Suppressor macrophage treated with lipopolysaccharide for 1 hour (primary cell): ENCODE measurements around the gene MAGI2.

Experiments used
- DNase-seq, 3 donors: peaks; one replicate each; pipeline ENCODE4 v3.0.0-alpha.2; 2020 to 2022

MAGI2 gene

DNA sequence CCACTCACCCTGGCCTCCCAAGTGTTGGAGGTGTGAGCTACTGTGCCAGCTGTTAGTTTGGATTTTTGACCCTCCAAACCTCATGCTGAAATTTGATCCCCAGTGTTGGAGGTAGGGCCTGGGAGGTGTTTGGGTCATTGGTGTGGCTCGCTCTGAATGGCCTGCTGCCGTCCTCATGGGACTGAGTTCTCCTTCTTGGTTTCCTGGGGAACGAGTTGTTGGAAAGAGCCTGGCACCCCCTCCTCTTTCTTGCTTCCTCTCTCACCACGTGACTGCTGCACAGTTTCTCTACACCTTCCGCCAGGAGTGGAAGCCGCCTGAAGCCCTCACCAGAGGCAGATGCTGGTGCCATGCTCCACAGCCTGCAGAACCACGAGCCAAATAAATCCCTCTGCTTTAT is 1401.4 kb downstream of the MAGI2 start:
- no peak for DNase-seq

DNA sequence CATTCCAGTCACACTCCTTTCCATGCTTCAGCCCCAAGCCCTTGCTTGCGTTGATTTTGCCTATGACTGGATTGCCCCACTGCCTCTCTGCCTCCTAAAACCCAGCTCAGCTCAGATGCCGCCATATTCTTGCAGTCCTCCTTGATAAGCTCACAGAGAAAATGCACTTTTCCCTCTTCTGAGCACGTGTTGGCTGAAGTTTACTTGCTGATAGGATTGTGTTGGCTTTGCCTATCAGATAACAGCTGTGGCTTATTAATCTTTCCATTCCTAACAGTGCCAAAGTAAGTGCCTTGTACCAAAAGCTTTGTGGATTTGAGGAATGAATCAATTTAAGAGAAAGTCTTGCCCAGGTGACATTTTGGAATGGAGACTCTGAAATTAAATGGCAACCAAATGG is 1405.7 kb downstream of the MAGI2 start:
- DNase-seq = no peak

DNA sequence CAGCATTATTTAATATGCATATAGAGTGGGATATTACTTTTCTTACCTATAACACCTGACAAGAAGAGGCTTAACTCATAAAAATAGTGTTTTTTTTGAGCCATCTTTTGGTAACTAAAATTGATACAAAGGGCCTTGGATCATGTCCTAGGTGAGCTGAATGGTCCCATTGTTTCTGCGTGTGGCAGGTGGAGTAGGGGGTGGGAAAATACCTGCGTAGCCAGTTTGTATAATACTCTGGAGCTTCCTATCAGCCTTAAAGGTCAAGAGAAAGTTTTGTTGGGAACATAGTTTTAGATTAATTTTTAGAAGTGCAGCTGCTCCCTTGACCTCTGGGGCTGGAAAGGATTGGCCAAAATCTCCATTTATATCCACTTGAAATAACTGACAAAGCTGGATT is 1410.3 kb downstream of the MAGI2 start:
- DNase-seq = no peak

DNA sequence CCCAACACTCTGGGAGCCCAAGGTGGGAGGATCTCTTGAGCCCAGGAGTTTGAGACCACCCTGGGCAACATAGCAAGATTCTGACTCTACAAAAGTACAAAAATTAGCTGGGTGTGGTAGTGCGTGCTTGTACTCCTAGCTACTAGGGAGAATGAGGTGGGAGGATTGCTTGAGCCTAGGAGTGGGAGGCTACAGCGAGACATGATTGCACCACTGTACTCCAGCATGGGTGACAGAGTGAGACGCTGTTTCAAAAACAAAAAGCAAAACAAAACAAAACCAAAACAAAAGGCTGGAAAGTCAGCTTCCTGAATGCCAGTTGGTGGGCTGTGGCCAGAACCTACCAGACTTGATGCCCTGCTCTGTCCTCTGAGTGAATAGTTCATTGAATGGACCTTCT is 1412.0 kb downstream of the MAGI2 start:
- peak in 2 of 3 donors; percentile 21 to 27 for DNase-seq

DNA sequence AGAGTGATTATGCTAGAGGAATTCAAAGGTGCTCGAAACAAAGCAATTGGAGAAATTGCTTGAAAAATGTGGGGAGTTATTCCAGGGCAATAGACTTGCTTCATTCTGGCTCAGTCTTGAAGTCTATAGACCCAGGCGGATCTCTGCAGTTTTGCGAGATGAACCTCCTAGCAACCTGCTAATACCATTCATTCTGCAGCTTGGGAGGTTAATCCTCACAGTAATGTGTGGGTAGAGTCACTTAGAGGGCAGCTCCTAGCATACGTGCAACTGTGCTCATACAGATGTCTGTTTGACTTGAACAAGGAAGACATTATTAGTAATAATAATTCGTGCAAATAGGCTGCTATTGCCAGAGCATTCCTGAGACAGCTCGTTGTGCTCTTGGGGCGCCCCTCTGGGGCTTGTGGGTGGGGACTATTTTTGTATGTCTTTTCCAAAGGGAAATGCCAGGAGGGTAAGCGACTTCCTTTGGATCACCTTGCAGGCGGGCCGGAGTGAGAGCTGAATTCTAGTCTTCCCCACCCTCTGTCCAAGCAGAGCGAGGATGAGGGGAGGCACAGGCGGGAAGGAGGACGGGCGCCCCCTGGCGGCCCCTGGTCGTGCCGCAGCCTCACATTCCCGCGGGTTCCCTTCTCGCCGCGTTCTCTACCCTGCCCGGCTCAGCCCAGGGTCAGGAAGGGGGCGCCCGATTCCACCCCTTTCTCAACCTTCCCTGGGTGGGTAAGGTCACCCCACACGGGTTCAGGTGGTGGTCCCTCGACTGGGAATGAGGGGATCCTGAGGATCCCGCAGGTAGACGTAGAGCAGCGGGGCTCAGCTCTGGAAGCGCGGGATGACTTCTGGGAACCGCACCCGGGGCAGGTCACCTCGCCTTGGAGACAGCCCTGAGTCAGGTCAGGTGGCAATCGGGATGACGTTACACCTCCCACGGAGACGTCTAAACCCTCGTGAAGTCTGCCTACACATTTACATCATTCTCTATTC is 1413.4 kb downstream of the MAGI2 start:
- peak; percentile 55 to 82 (median 59) for DNase-seq

DNA sequence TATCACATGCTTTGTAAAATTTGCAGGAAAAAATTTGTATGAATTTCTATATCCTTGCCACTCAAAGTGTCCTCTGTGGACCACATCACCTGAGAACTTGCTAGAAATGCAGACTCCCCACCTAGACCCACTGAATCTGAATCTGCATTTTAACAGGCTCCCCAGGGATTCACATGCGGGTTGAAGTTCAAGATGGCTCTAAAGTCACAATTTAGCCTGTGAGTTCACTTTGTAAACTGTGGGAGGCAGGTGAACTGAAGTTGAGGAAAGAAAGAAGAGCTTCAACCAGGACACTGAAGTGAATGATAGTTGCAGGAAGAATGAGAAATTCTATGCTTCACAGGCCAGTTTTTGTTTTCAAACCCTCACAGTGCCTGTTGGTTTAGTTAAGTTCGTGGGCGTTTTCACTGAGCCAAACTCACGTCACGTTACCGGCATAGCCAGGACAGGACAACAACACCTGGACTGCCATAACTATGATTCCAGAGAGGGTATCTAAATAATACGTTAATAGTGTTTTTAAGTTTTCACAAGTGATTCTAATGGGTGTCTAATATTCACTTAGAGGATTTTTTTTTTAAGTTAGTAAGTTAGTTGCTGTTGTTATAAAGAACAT is 1414.9 kb downstream of the MAGI2 start:
- no peak for DNase-seq

DNA sequence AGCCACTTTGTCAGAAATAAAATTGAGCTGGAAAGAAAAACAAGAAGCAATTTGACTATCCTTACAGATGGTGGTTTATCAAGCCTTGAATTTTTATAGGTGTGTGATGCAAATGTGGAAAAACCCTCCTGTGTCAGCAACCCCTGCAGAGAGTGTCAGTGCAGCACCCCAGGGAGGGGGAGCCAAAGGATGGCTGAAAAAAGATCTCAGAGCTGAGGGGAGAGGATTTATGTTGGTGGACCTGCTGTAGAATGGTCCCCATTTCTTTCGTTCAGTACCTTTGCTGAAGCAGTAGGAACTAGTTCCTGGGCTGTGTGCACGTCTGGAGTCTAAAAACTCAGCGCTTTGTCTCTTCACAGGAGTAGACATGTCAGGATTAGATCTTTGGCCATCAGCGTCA is 1415.9 kb downstream of the MAGI2 start:
- DNase-seq = no peak

DNA sequence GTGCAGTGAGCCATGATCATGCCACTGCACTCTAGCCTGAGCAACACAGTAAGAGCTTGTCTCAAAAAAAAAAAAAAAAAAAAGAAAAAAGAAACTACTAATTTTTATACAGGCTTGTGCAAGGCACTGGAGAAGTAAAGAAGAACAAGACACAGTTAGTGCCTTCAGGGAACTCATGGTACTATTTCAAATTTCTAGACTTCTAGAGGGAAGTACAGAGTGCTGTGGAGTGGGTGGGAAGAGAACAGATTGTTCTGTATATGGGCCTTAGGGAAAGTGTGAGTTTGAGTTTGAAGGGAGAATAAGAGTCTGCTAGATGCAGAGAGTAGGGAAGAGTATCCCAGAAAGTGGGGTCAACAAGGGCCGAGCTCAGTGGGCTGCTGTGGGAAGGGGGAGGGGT is 1420.1 kb downstream of the MAGI2 start:
- DNase-seq = peak; percentile 20 to 32 (median 22)

DNA sequence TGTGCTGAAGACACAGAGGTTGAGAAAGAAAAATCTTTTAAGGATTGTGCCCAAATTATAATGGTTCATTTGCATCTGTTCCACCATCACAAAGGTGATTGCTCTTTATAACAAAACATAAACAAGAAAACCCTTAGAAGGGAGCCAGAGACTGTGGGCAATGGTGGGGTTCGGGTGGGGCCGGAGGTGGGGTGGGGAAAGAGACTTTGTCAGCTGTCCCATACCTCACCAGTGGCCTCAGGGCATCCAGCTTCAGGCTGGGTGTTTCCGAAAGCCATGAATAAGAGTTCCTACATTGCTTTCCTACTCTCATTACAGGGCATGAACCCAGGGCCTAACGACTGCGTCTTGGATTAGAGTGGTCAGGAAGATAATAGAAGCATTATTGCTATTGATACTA is 1427.0 kb downstream of the MAGI2 start:
- no peak for DNase-seq

DNA sequence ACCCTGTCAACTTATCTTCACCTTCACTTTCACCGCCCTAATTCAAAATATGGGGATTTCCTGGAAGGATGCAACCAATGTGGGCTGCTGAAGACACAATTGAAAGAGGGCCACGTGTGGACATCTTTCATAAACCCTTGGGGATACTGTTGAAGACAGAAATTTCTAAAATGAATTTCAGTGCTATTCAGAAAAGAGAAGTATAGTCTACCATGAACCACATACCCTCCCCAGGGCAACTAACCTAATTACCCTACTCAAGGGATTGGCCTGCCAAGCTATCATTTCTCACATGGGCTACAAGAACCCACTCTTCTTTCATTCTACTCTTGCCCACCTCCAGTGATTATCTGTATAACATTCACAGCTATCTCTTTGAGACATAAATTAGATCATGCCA is 1428.9 kb downstream of the MAGI2 start:
- no peak for DNase-seq

DNA sequence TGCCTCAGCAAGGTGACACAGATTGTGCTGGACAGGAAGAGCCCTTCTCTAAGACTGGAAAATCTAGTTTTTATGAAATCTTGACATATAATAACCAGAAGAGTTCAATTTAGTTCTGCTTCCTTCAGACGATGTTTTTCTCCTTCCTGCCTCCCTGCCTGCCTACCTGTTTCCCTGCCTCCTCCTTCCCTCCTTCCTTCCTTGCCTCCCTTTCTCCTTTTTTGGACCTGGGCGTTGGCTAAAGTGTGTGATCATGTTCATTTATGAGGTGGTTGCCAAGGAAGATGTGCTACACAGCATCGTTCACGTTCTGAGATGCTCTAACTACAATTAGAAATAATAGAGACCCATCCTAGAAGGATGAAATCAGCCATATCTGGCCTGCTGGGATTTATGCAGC is 1430.3 kb downstream of the MAGI2 start:
- DNase-seq = no peak

DNA sequence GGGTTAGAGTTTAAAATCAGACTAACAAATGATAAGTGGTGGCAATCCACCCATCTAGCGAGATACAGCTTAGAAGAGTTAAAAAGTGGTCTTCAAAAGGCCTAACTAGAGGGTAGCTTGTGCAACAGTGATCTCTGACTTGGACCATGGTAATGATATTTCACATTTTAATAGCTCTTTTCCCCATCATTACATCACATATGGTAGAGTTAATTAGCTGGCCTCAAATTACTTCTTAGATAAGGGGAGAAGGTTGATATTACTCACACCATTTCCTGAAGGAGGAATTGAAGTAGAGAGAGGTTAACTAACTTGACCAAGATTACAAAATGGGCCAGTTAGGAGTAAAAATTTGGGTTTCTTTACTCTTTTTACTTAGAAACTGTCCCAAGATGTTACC is 1431.3 kb downstream of the MAGI2 start:
- DNase-seq = no peak

DNA sequence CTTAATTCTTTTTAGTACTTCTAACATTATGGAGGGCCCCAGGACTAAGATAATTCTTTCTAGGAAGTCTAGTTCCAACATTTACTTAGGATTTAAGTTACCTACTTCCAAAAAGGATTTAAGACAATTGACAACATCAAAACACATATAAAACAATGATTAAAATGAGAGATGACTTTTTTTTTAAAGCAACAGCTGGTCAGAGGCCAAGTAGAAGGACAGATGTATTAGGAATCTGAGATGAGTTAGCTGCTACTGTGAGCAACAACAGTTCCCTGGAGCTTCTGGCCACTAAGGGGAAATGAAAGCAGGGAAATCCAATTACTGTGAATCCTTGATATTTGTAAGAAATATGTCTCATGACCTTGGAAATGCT is 1432.6 kb downstream of the MAGI2 start:
- peak; percentile 25 to 67 (median 57) for DNase-seq

DNA sequence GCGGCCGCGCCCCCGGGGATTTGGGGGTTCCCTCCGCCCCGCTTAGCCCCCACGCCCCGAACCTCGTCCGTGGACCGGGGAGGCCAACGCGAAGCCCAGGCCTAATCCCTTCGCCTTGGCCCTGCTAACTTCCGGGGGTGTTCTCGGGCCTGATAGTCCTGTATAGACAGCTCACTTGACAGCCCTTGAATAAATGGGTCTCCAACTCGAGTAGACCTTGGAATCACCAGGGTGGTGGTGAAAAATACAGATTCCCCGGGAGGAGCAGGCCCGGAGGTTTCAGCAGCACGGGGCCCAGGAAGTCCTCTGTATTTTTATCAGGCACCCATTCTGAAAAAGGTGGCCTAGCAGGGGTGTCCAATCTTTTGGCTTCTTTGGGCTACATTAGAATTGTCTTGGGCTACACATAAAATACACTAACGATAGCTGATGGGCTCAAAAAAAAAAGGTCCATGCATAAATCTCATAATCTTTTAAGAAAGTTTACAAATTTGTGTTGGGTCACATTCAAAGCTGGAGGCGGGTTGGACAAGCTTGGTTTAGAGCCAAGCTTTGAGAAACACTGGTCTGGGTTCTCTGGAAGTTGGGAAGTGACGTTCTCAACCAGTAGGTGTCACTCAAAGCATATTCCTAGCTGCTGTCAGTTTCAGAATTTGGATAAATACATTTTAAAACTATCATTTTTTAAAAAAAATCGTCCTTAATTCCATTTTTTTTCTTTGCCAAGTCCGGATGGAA is 1433.2 kb downstream of the MAGI2 start:
- DNase-seq = peak; percentile 73 to 81 (median 79)

DNA sequence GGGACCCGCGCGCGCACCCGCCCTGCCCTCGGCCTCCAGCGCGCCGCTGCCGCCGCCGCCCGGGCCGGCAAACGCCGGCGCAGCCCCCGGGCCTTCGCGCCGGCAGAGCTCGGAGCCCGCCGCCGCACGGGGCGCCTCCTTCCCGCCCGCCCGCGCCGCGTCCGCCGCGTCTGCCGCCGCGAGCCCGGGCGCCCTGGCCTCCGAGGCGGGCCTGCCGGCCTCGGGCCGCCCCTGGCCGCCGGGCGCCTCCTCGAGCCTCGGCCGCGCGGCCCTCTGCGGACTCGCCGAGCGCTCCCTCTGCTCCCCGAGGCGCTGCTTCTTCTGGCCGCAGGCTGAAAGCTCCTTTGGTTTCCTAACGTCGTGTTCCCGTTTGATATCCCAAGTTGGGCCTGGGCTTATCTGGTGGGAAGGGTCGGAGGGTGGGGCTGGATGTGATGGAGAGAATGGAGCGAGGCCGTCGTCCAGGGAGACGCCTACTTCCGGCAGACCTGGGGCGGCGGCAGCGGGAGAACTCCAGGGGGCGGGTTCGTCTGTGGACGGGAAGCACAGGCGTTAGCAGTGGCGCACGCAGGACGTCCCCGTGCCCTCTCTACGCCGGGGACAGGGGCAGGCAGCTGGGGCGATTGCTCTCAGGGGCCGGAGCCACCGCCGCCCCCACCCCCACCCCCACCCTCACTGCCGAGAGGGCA is 1433.9 kb downstream of the MAGI2 start:
- peak; percentile 57 to 80 (median 65) for DNase-seq

DNA sequence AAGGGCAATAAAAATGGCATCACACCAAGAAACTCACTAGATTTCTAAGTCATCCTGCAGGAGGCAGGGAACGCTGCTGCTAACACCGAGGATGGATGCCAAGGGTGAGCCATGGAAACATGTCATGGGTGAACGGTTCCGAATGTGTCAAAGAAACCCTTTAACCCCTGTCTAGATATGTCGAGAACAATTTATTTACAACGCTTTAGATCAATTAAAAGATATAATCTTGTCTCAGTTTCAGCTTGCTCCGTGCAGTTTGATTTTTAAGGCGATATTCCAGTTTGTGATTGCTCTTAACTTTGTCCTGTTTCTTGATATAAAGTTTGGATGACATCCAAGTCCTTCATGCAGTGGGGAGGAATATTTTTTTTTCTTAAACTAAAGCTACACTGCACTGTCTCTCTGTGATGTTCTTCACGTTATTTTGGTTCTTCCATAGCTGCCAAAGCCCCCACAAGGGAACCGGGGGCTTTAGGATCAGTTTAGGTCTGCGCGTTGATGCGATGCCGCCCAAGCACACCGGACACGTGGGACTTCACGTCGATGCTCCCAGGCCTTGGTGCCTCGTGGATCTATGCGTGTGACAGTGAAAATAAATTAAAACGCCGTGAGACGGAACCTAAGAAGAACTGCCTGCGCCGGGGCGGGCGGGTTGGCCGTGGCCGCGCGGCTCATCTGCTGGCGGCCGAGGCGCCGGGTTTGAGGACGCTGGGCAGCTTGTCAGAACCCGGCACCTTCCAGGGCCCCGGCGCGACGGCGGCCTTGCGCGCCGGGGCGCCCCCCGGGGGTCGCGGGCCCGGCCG is 1434.6 kb downstream of the MAGI2 start:
- DNase-seq = peak in 2 of 3 donors; percentile 23 to 42

DNA sequence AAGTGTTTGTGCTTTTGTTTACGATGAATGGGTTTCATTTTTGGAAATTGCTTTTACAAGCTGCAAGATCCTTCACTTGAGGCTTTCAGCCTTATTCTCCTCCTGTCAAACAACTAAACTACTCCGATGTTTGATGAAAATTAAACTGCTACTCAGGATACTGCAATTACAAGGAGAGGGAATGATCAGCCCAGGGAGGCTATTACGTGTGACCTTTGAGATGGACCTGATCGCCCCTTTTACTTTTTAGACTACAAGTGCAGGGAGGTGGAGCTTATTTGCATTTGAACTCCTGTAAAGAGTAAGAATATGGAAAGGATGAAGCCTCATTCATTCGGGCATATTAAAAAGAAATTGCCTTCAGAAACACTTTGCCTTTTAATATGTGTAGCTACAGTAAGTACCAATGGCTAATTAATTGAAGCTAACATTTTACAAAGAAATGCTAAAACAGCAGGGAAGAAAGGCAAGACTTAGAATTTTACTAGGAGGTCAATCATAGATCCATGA is 1435.8 kb downstream of the MAGI2 start:
- no peak for DNase-seq

DNA sequence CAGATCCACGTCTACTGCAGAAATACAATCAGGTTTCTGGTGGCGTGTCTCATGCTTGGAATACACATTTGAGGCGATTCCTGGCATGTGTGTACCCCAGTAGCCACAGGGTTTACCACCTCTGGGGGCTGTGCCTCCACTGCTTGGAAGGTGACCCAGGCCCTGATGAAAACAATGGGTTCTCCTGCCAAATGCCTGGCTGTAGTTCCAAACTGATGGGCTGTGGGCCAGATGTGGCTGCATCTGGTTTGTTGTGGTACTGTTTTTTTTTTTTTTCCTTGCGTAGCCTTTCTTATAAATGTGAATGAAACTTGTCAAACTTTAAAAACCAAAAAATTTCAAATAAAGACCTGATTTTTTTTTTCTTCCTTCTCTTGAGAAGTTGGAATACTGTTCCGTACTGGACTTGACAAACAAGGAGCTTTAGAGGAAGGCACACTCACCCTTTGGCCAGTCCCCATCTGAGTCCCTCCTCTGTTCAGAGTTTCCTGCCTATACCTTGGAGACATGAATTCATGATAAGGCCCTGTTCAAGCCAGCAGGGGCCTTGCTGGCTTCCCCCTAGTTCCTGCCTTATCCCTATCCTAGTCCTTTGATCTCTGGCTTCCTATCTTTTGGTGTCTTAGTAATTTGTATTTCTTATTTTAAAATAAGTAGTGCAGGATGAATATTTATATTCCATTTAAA is 1437.8 kb downstream of the MAGI2 start:
- DNase-seq = no peak

DNA sequence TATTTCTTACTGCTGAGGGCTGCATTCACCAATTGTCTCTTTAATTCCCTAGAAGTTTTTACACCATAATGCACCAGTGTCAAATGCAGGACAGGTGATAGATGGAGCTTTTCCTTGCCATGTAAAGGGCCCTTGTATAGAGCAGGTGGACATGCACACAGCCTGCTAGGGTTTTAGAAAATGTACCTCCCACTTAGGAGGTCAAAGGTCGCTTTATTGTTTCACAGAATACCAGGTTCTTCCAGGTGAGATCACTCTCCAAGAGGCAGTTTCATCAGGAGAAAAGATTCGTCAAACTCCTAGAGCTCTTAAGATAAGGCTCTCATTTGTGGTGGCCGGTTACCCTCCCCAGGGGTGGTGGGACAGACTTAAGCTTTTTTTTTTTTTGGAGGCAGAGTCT is 1439.1 kb downstream of the MAGI2 start:
- no peak for DNase-seq

DNA sequence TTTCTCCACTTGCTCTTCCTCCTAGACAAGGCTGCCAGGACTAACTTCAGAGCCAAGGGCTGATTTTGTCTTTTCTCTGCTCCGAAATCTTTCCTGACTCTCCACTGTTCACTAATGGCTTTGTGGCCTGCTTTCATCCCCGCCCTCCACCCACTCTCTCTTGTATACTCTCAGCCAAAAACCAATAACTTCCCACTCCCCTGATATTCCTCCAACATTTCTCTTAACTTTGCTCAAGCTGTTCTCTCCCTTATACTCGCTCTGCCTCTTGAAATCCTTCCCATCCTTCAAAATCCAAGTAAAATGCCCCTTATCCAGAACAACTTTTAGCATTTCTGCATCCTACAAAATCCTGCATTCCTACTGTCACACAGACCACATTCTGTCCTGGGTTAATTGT is 1440.1 kb downstream of the MAGI2 start:
- no peak for DNase-seq

DNA sequence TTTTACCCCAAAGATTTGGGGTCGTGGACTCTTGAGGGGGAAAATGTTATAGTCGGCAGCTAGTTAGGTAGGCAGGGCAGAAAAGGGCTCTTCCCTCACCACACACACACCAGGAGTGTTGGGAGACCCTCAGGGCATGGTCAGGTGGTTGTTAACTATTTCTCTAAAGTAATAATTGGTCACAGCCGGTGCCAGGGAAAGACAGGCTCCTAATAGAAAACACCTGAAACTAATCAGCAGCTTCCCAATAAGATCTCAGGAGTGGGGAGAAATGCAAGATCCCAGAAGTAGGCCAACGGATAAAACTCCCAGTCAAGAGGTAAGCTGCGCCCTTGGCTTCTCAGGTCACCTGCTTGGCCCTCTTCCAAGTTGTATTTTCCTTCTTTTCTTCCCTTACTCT is 1441.8 kb downstream of the MAGI2 start:
- DNase-seq = no peak
